Fibroblast of the aortic adventitia (primary cell): ENCODE data around the gene FBXO10. TPM values are rescaled to one million over a fixed set of nuclear protein-coding genes. Genes with fewer than 3 reads are reported as not detected.
"Not testable (repeated sequence)": the region's sequence is repeated elsewhere in the genome, so short reads cannot be mapped to it uniquely, and the experiment has no call there.

Experiments used
- DNase-seq: peaks from one replicate; pipeline ENCODE4 v3.0.0-alpha.2; 2010; ENCODE audit warnings: low read depth
- H3K4me3 ChIP-seq: 2 replicates; pipeline ENCODE4 v1.5.1; 2011; ENCODE audit warnings: low read depth, mild to moderate bottlenecking, control low read depth, low read length, moderate library complexity
- CTCF ChIP-seq: IDR thresholded peaks from 2 replicates; pipeline ENCODE4 v1.5.1; 2011; ENCODE audit warnings: mild to moderate bottlenecking, low read length, control low read depth, inconsistent platforms; ENCODE audit not compliant: insufficient read depth
- total RNA-seq: library from RNA; depleted of rRNA; stranded (reverse); fragments of >200 nt; gene quantifications from 2 replicates; pipeline ENCODE4 v1.2.3, GENCODE V29; 2012; ENCODE audit warnings: low replicate concordance

FBXO10 gene
- total RNA-seq, 1 donor: 7.6 TPM

GRCh38 chr9:37520641-37521040, 55.5 kb downstream of the FBXO10 start:
- DNase-seq: no peak
- H3K4me3 ChIP-seq: no peak overlapping the region
- TF ChIP-seq CTCF: peak; percentile 13

GRCh38 chr9:37517923-37518322, 58.3 kb downstream of the FBXO10 start:
- no peak overlapping the region for H3K4me3 ChIP-seq
- no peak for TF ChIP-seq CTCF
- no peak for DNase-seq

GRCh38 chr9:37515620-37516258, 60.4 kb downstream of the FBXO10 start:
- no peak for TF ChIP-seq CTCF
- DNase-seq: no peak
- no peak overlapping the region for H3K4me3 ChIP-seq

- no peak for TF ChIP-seq CTCF
- no peak overlapping the region for H3K4me3 ChIP-seq
- DNase-seq: no peak
Measured at GRCh38 chr9:37514999-37515398, 61.2 kb downstream of the FBXO10 start.

GRCh38 chr9:37514415-37514814, 61.8 kb downstream of the FBXO10 start:
- not testable (repeated sequence) for DNase-seq, H3K4me3 ChIP-seq

GRCh38 chr9:37512437-37512836, 63.7 kb downstream of the FBXO10 start:
- DNase-seq: no peak
- TF ChIP-seq CTCF: no peak
- no peak overlapping the region for H3K4me3 ChIP-seq

- TF ChIP-seq CTCF: no peak
- DNase-seq: no peak
Measured at GRCh38 chr9:37511016-37512010, 64.9 kb downstream of the FBXO10 start.

GRCh38 chr9:37510053-37510452, 66.1 kb downstream of the FBXO10 start:
- not testable (repeated sequence) for DNase-seq, H3K4me3 ChIP-seq

More at GRCh38 chr9:37511016-37512010, 64.9 kb downstream of the FBXO10 start:
- no peak overlapping the region for H3K4me3 ChIP-seq
